NOMO-1 treated with dmso at 0.1 percent for 144 hours (cell line): Measurements from ENCODE around the gene SH2D7.

ENCODE experiments used
- DNase-seq: peaks from one replicate; lab custom pipeline; 2025; ENCODE audit not compliant: unreplicated experiment; lab: John Stamatoyannopoulos, UW

Gene SH2D7

GRCh38 chr15:78077871-78078210 is 14.5 kb upstream of the SH2D7 start:
- DNase-seq = no peak

GRCh38 chr15:78079298-78080087 is 12.9 kb upstream of the SH2D7 start:
- no peak for DNase-seq

GRCh38 chr15:78080088-78080460 is 12.3 kb upstream of the SH2D7 start:
- DNase-seq = no peak

GRCh38 chr15:78082106-78082742 is 10.1 kb upstream of the SH2D7 start:
- no peak for DNase-seq

- no peak for DNase-seq
Observed at GRCh38 chr15:78082743-78083110, 9.6 kb upstream of the SH2D7 start.

- DNase-seq = no peak
Observed at GRCh38 chr15:78083186-78083585, 9.2 kb upstream of the SH2D7 start.

GRCh38 chr15:78083687-78084448 is 8.5 kb upstream of the SH2D7 start:
- DNase-seq = no peak

- no peak for DNase-seq
Observed at GRCh38 chr15:78084449-78084750, 8.0 kb upstream of the SH2D7 start.

- DNase-seq = no peak
Observed at GRCh38 chr15:78085928-78086327, 6.4 kb upstream of the SH2D7 start.

- peak; percentile 70 for DNase-seq
Observed at GRCh38 chr15:78087951-78088772, 4.2 kb upstream of the SH2D7 start.

- DNase-seq = no peak
Observed at GRCh38 chr15:78088773-78089080, 3.6 kb upstream of the SH2D7 start.

GRCh38 chr15:78090422-78091063 is 1.8 kb upstream of the SH2D7 start:
- no peak for DNase-seq

GRCh38 chr15:78093242-78094020 is 1.1 kb downstream of the SH2D7 start:
- DNase-seq = no peak

- no peak for DNase-seq
Observed at GRCh38 chr15:78097667-78098066, 5.3 kb downstream of the SH2D7 start.

- DNase-seq = no peak
Observed at GRCh38 chr15:78098131-78098755, 5.9 kb downstream of the SH2D7 start.

- DNase-seq = no peak
Observed at GRCh38 chr15:78100886-78101285, 8.5 kb downstream of the SH2D7 start.

- DNase-seq = no peak
Observed at GRCh38 chr15:78101423-78102105, 9.2 kb downstream of the SH2D7 start.

GRCh38 chr15:78102211-78102610 is 9.8 kb downstream of the SH2D7 start:
- DNase-seq = no peak

- no peak for DNase-seq
Observed at GRCh38 chr15:78102741-78103140, 10.4 kb downstream of the SH2D7 start.
